B cell (primary cell): ENCODE results near the gene SIK3. TPM values are rescaled to one million over a fixed set of nuclear protein-coding genes. Genes with fewer than 3 reads are reported as not detected.

Source experiments
- ATAC-seq: fragments of 200-7000 bp; cut with Tn5 transposase; one replicate; pipeline ENCODE4 v1.10.0; 2021; ENCODE audit warnings: low read depth, mild to moderate bottlenecking, moderate number of reproducible peaks, moderate library complexity
- CTCF ChIA-PET: fragments of 350-600 bp; sonication (Branson Sonifier 250); formaldehyde crosslinking; loops from one replicate; lab custom pipeline; 2021; ENCODE audit warnings: antibody characterized with exemption, inconsistent platforms; lab: Charles Lee
- POLR2A ChIA-PET: fragments of 350-600 bp; sonication (Branson Sonifier 250); formaldehyde crosslinking; loops from one replicate; lab custom pipeline; 2021; ENCODE audit warnings: antibody characterized with exemption; lab: Charles Lee
- DNase-seq: peaks from one replicate; pipeline ENCODE4 v3.0.0; 2013
- H2AFZ ChIP-seq: 2 replicates; pipeline ENCODE4 v1.6.1; 2012; ENCODE audit warnings: mild to moderate bottlenecking, low read depth, low read length; ENCODE audit not compliant: insufficient read depth, poor library complexity, severe bottlenecking
- H3K27ac ChIP-seq, 2 donors: 1 replicate in 1 of 2; 2 replicates in 1 of 2; pipeline ENCODE4 v1.5.1; 2012 to 2013; ENCODE audit warnings: low read length in 2 of 2, mild to moderate bottlenecking in 2 of 2, moderate library complexity in 1 of 2
- H3K27me3 ChIP-seq, 4 experiments: fragments of 200-600 bp in 1 of 4; sonication (generic) in 1 of 4; replicated peaks in 1 of 4; 1 replicate in 2 of 4; 2 replicates in 2 of 4; pipeline versions ENCODE4 v1.6.1 to v1.7.0; 2013 to 2016; ENCODE audit warnings: low read length in 3 of 4, mild to moderate bottlenecking in 2 of 4, mixed read lengths in 1 of 4, moderate library complexity in 1 of 4; ENCODE audit not compliant: insufficient read depth in 4 of 4, control insufficient read depth in 3 of 4; ENCODE audit errors: control extremely low read depth in 1 of 4
- H3K36me3 ChIP-seq, 2 experiments: replicated peaks in 1 of 2; 1 replicate in 1 of 2; 2 replicates in 1 of 2; pipeline versions ENCODE4 v1.6.1 to v1.7.1; 2013; ENCODE audit warnings: low read length in 1 of 2; ENCODE audit not compliant: insufficient read depth in 2 of 2, control insufficient read depth in 1 of 2; ENCODE audit errors: control extremely low read depth in 1 of 2, extremely low read depth in 1 of 2
- H3K4me1 ChIP-seq, 2 donors: fragments of 200-600 bp in 1 of 2; sonication (generic) in 1 of 2; 1 replicate in 1 of 2; 2 replicates in 1 of 2; pipeline versions ENCODE4 v1.5.1 to v1.6.1; 2013 to 2017; ENCODE audit warnings: low read length in 2 of 2; ENCODE audit not compliant: control insufficient read depth in 2 of 2, insufficient read depth in 2 of 2
- H3K4me2 ChIP-seq: replicated peaks from 2 replicates; pipeline ENCODE3; 2012; ENCODE audit warnings: mild to moderate bottlenecking, low read depth, low read length; ENCODE audit not compliant: poor library complexity, severe bottlenecking
- H3K4me3 ChIP-seq, 5 experiments: fragments of 200-600 bp in 1 of 5; sonication (generic) in 1 of 5; 1 replicate in 3 of 5; 2 replicates in 2 of 5; pipeline versions ENCODE4 v1.5.1 to v1.7.0; 2011 to 2016; ENCODE audit warnings: low read length in 4 of 5, mild to moderate bottlenecking in 4 of 5, low read depth in 2 of 5, control low read depth in 1 of 5, moderate library complexity in 1 of 5; ENCODE audit not compliant: insufficient read depth in 1 of 5; ENCODE audit errors: control extremely low read depth in 1 of 5, extremely low read depth in 1 of 5
- H3K79me2 ChIP-seq: fragments of 200-600 bp; sonication (generic); one replicate; pipeline ENCODE4 v1.6.0; 2016; ENCODE audit warnings: low read length; ENCODE audit not compliant: control insufficient read depth, insufficient read depth
- H3K9ac ChIP-seq: fragments of 200-600 bp; sonication (generic); 2 replicates; pipeline ENCODE4 v1.6.1; 2017; ENCODE audit warnings: mild to moderate bottlenecking, low read length, moderate library complexity
- H3K9me3 ChIP-seq, 3 donors: one replicate each; pipeline versions ENCODE4 v1.6.1 to v1.7.1; 2013; ENCODE audit warnings: low read length in 2 of 3; ENCODE audit not compliant: control insufficient read depth in 2 of 3, insufficient read depth in 1 of 3; ENCODE audit errors: control extremely low read depth in 1 of 3
- H4K20me1 ChIP-seq: 2 replicates; pipeline ENCODE4 v1.6.0; 2012; ENCODE audit warnings: mild to moderate bottlenecking, low read length; ENCODE audit not compliant: insufficient read depth, control insufficient read depth, poor library complexity, severe bottlenecking
- H3K27ac Mint-ChIP-seq: one replicate; pipeline ENCODE4 v1.8.0; 2021; ENCODE audit warnings: mixed read lengths
- H3K27me3 Mint-ChIP-seq: one replicate; pipeline ENCODE4 v1.8.0; 2021; ENCODE audit warnings: mixed read lengths
- H3K4me1 Mint-ChIP-seq: one replicate; pipeline ENCODE4 v1.8.0; 2021; ENCODE audit warnings: mixed read lengths
- H3K4me3 Mint-ChIP-seq: one replicate; pipeline ENCODE4 v1.8.0; 2021; ENCODE audit warnings: mixed read lengths
- H3K9me3 Mint-ChIP-seq: one replicate; pipeline ENCODE4 v1.8.0; 2022; ENCODE audit warnings: mixed read lengths; ENCODE audit not compliant: insufficient read depth
- CTCF ChIP-seq: fragments of 200-600 bp; IDR thresholded peaks from one replicate; pipeline ENCODE4 v1.8.0; 2022; ENCODE audit warnings: antibody characterized with exemption, mild to moderate bottlenecking
- EZH2 ChIP-seq: IDR thresholded peaks from 2 replicates; pipeline ENCODE4 v1.6.1; 2012; ENCODE audit warnings: borderline replicate concordance, low read depth, mild to moderate bottlenecking, moderate library complexity, low read length; ENCODE audit not compliant: insufficient read depth, poor library complexity, severe bottlenecking
- WGBS: methylation state at CpG from one replicate; pipeline ENCODE4 v1.1.5; 2013; ENCODE audit warnings: missing lambda C conversion rate; ENCODE audit not compliant: insufficient coverage; 5-methylcytosine and 5-hydroxymethylcytosine counted together
- intact Hi-C: fragments of 100-400 bp; cut with micrococcal nuclease; formaldehyde crosslinking; loops from one replicate; pipeline ENCODE4 v1.10.0; 2022
- polyA plus RNA-seq: library from polyadenylated mRNA; depleted of rRNA; stranded (reverse); fragments of >200 nt; gene quantifications from 2 replicates; pipeline ENCODE4 v1.2.3, GENCODE V29; 2012
- total RNA-seq, 2 donors: library from RNA; stranded (reverse); fragments of 120-200 nt in 1 of 2; gene quantifications; 1 replicate in 1 of 2; 2 replicates in 1 of 2; pipeline versions ENCODE4 v1.2.3 to v1.2.4, GENCODE V29; 2013 to 2022

The SIK3 gene
- total and polyA plus RNA-seq, 2 donors (not counting 1 experiment from before 2014, with no cell fraction given): 36.5 to 180 TPM

DNA sequence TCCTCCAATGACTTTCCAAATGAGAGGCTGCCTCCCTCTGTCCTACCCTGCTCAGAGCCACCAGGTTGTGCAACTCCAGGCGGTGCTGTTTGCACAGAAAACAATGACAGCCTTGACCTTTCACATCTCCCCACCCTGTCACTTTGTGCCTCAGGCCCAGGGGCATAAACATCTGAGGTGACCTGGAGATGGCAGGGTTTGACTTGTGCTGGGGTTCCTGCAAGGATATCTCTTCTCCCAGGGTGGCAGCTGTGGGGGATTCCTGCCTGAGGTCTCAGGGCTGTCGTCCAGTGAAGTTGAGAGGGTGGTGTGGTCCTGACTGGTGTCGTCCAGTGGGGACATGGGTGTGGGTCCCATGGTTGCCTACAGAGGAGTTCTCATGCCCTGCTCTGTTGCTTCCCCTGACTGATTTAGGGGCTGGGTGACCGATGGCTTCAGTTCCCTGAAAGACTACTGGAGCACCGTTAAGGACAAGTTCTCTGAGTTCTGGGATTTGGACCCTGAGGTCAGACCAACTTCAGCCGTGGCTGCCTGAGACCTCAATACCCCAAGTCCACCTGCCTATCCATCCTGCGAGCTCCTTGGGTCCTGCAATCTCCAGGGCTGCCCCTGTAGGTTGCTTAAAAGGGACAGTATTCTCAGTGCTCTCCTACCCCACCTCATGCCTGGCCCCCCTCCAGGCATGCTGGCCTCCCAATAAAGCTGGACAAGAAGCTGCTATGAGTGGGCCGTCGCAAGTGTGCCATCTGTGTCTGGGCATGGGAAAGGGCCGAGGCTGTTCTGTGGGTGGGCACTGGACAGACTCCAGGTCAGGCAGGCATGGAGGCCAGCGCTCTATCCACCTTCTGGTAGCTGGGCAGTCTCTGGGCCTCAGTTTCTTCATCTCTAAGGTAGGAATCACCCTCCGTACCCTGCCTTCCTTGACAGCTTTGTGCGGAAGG lies 265.6 kb downstream of the SIK3 start:
- Histone ChIP-seq H3K4me2 (no peak overlapping the region), H3K27me3 (peaks cover 0 to 4% (median 0%) of the 10 kb centered on the region in 4 experiments), H3K9ac (no peak overlapping the region), H3K27ac (no peak overlapping the region), H3K79me2 (no peaks in the 10 kb centered on the region), H3K36me3 (no peaks in the 10 kb centered on the region), H3K4me3 (no peak overlapping the region), H4K20me1 (no peaks in the 10 kb centered on the region), H2AFZ (no peak overlapping the region), H3K4me1 (peaks cover 7 to 14% of the 10 kb centered on the region in 2 donors), H3K9me3 (no peaks in the 10 kb centered on the region)
- ATAC-seq (no peak), DNase-seq (no peak)
- Mint-ChIP-seq H3K9me3 (no peaks in the 10 kb centered on the region), H3K27ac (no peak overlapping the region), H3K27me3 (peaks cover 4% of the 10 kb centered on the region), H3K4me3 (no peak overlapping the region), H3K4me1 (peaks cover 16% of the 10 kb centered on the region)
- POLR2A ChIA-PET: no interaction called here
- WGBS: 92% methylated on average over 12 of the region's 13 CpGs
- intact Hi-C loops: no loop called here
- CTCF ChIA-PET: no interaction called here
- TF ChIP-seq EZH2 (no peak), CTCF (no peak)

- Histone ChIP-seq H3K4me3 (no peak overlapping the region), H3K27me3 (peaks cover 0 to 4% (median 0%) of the 10 kb centered on the region in 4 experiments), H4K20me1 (no peaks in the 10 kb centered on the region), H3K36me3 (no peaks in the 10 kb centered on the region), H3K4me2 (no peak overlapping the region), H3K4me1 (peaks cover 7 to 14% of the 10 kb centered on the region in 2 donors), H3K27ac (no peak overlapping the region), H2AFZ (no peak overlapping the region), H3K9ac (no peak overlapping the region), H3K79me2 (no peaks in the 10 kb centered on the region), H3K9me3 (no peaks in the 10 kb centered on the region)
- Mint-ChIP-seq H3K4me3 (no peak overlapping the region), H3K9me3 (no peaks in the 10 kb centered on the region), H3K4me1 (peaks cover 16% of the 10 kb centered on the region), H3K27me3 (peaks cover 4% of the 10 kb centered on the region), H3K27ac (no peak overlapping the region)
- no peak for DNase-seq
- 93% methylated on average over 3 of the region's 7 CpGs for WGBS
- ChIA-PET POLR2A (no interaction called here), CTCF (no interaction called here)
- intact Hi-C loops: no loop called here
- TF ChIP-seq EZH2: no peak
- TF ChIP-seq CTCF: no peak
- no peak for ATAC-seq
Observed at GRCh38 chr11:116831790-116832349, 266.4 kb downstream of the SIK3 start.
